GM10248 (cell line): ENCODE results near the gene COL16A1.

Source experiments
- CTCF ChIA-PET: fragments of 300-600 bp; sonication (Branson Sonifier 250); formaldehyde crosslinking; extraction: SDS; loops from one replicate; lab custom pipeline; 2021; ENCODE audit warnings: antibody characterized with exemption; lab: Yijun Ruan, JAX
- POLR2A ChIA-PET: fragments of 350-650 bp; sonication (Branson Sonifier 250); formaldehyde crosslinking; extraction: SDS; loops from one replicate; lab custom pipeline; 2020; ENCODE audit warnings: antibody characterized with exemption; lab: Yijun Ruan, JAX
- DNase-seq: peaks from one replicate; pipeline ENCODE4 v3.0.0; 2012; ENCODE audit errors: extremely low spot score
- TF ChIP-seq, protein P1 (sequence below): IDR thresholded peaks from 2 replicates; pipeline ENCODE4 v1.5.1; 2012; ENCODE audit warnings: mild to moderate bottlenecking, low read depth; ENCODE audit errors: extremely low read depth, missing control alignments, control extremely low read depth

COL16A1 gene

DNA sequence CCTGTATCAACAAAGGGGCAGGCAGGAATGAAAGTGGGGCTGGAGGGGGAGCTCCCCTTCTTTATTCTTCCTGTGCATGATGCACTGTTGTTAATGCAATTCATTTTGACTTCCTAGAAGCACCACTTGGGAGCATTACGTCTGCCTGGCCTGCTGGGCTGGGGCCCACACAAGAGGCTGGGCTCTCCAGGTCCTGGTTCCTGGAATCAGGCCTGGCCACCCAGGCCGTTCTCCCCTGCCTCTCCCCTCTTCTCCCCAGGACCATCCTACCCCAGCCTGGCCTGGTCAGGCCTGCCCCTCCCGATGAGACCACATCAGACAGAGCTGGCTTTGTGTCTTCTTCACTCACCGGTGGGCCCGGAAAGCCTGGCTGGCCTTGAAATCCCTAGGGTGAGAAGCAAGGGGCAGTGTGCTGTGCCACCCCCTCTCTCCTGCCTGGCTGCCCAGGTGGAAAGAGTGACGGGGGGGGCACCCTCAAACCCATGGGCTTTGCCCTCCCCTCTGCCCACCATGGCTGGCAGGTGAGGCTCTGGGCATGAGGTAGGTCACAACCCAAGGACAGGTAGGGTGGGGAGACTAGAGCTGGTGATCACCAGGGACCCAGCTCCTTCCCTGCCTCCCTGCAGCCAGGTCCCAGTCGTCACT is 38.5 kb downstream of the COL16A1 start:
- no peak for DNase-seq
- ChIA-PET POLR2A (interaction anchor here (0.7 kb wide), 1 partner anchor 103 kb away, joined by 3 read pairs; no protein-coding TSS in a partner anchor), CTCF (interaction anchor here (1.0 to 11.0 kb wide), 13 partner anchors 14 to 397 kb away, joined by 3 to 87 read pairs (median 4); partner anchors contain the start of gene COL16A1)
- TF ChIP-seq, protein P1, sequence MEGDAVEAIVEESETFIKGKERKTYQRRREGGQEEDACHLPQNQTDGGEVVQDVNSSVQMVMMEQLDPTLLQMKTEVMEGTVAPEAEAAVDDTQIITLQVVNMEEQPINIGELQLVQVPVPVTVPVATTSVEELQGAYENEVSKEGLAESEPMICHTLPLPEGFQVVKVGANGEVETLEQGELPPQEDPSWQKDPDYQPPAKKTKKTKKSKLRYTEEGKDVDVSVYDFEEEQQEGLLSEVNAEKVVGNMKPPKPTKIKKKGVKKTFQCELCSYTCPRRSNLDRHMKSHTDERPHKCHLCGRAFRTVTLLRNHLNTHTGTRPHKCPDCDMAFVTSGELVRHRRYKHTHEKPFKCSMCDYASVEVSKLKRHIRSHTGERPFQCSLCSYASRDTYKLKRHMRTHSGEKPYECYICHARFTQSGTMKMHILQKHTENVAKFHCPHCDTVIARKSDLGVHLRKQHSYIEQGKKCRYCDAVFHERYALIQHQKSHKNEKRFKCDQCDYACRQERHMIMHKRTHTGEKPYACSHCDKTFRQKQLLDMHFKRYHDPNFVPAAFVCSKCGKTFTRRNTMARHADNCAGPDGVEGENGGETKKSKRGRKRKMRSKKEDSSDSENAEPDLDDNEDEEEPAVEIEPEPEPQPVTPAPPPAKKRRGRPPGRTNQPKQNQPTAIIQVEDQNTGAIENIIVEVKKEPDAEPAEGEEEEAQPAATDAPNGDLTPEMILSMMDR, result no peak

DNA sequence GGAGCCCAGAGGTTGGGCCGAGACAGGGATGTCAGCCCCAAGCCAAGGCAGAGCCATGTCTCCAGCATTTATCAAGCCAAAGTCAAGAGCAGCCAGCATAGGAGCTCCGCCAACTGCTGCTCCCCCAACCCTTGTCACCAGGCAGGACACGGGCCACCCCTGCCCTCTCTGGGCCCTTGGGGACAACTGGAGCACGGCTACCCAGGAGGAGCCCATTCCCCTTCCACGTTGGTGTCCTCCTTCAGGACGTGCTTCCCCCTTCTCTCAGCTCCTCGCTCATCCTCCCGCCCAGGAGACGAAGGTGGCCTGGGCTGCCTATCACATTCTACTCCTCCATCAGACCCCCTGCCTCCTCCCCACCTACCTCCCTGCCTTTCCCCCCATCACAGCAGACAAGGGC is 39.3 kb downstream of the COL16A1 start:
- no peak for DNase-seq
- ChIA-PET POLR2A (no interaction called here), CTCF (interaction anchor here (0.6 to 11.0 kb wide), 24 partner anchors 9 to 654 kb away, joined by 3 to 87 read pairs (median 4); partner anchors contain the start of genes COL16A1 and PEF1)
- TF ChIP-seq, protein P1, result no peak

DNA sequence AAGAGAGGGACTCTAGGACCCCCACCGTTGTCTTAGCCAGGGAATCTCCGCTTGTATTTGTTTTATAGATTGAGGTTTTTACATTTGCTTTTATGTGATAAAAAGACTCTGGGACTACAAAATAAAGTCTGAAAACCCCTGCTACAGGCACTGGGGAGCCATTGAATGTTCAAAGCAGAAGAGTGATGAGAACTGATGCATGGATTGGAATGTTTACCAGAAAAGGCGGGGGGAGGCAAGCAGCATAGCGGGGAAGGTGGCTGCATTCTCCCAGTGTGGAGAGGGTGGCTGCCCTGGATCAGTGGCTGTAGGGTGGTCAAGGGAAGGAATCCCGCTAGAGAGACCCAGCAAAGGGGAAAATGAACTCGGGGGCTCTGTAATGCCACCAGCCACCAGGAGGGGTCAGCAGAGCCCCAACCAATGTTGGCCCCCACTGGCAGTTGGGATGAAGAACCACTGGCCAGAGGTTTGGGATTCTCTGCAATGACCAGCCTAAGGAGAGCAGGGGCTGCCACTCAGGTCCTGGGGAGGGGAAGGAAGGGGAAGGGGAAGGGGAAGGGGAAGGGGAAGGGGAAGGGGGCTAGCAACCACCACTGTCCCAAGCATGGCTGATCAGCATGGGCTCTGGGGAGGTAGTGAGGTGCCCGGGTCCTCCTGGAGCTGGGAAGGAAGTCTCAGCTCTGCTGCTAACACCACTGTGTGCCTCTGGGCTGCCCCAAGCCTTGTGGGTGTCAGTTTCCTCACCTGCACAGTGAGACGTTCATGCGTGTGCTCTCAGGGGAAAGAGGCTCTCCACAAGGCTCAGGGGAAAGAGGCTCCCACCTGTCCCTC is 40.0 kb downstream of the COL16A1 start:
- POLR2A ChIA-PET, result no interaction called here
- CTCF ChIA-PET, result interaction anchor here (0.6 to 11.0 kb wide), 28 partner anchors 8 to 654 kb away, joined by 3 to 87 read pairs (median 4); partner anchors contain the start of genes COL16A1 and PEF1
- peak; percentile 86 for DNase-seq
- TF ChIP-seq, protein P1, result peak; percentile 96

DNA sequence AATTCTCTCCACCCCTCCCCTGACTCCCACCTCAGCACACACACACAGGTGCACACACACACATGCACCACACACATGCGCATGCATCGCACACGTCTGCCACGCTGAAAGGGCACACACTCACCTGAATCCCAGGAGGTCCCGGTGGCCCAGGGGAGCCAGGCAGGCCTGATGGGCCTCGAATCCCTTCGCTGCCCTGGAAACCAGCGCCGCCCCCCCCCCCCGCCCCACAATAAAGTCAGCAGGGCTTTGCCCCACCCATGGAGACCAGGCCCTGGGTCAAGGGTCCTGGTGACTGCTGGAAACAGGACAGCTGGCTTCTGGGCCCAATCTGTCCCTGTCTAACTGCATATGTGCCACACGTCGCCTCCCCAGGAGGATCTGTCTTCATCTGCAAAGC is 41.4 kb downstream of the COL16A1 start:
- ChIA-PET CTCF (interaction anchor here (1.0 to 11.0 kb wide), 10 partner anchors 11 to 127 kb away, joined by 3 to 87 read pairs (median 8); partner anchors contain the start of genes COL16A1 and PEF1), POLR2A (no interaction called here)
- no peak for DNase-seq
- TF ChIP-seq, protein P1, result no peak

DNA sequence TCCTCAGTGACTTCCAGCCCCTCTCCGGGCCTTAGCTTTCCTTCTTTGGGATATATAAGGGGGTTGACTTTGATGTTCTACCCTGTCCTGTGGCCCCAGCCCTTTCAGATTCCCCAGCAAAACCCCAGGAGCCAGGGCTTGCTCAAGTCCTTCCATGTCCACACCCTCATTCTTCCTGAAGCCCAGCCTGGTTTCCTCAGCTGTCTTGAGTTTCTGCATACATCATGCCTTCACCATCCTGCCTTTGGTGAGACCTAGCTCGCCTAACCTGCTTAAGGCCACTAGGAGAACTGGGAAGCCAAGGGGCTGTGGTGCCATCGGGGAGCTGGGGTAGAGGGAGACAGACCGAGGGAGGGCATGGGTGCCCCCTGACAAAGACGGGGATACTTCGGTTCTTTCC is 42.0 kb downstream of the COL16A1 start:
- CTCF ChIA-PET, result interaction anchor here (0.9 to 11.0 kb wide), 7 partner anchors 11 to 127 kb away, joined by 3 to 87 read pairs (median 7); no protein-coding TSS in a partner anchor

More for the DNA sequence above, 42.0 kb downstream of the COL16A1 start:
- DNase-seq, result no peak
- POLR2A ChIA-PET, result no interaction called here
- TF ChIP-seq, protein P1, result no peak
